Measurements from ENCODE around the gene SLC22A12. TPM values are rescaled to one million over a fixed set of nuclear protein-coding genes. Genes with fewer than 3 reads are reported as not detected.

SLC22A12 gene
- polyA plus RNA-seq, 2 of the 4 experiments (the other 2 are of a cell fraction): not detected

GRCh38 chr11:64629103-64629502, 38.1 kb downstream of the SLC22A12 start:
- no peak for DNase-seq (ENCODE audit: low read depth in 1 of 2, low spot score in 1 of 2)
- no peak for FAIRE-seq
- H3K4me2 ChIP-seq: no peak overlapping the region
- H3K9me3 ChIP-seq: no peaks in the 10 kb centered on the region
- 70% methylated on average over 6 of the region's 6 CpGs for WGBS (ENCODE audit: missing lambda C conversion rate)
- ChIA-PET CTCF (interaction anchor here (0.6 to 9.8 kb wide), 2 partner anchors 21 to 60 kb away, joined by 4 to 80 read pairs; no protein-coding TSS in a partner anchor), POLR2A (no interaction called here)
- TF ChIP-seq EHF (CRISPR knock-in tag; IDR thresholded peaks at IDR 0.05) (no peak), HDAC2 (IDR thresholded peaks at IDR 0.05) (no peak), NFE2L2 (conservative IDR thresholded peaks at IDR 0.05; ENCODE audit: low read length) (no peak), TP53 (CRISPR knock-in tag; IDR thresholded peaks at IDR 0.05) (no peak), MAZ (IDR thresholded peaks at IDR 0.05; ENCODE audit: borderline replicate concordance, low read depth, low read length) (no peak), GATA3 (IDR thresholded peaks at IDR 0.05; ENCODE audit: borderline replicate concordance) (no peak), ATOH8 (CRISPR knock-in tag; IDR thresholded peaks at IDR 0.05; ENCODE audit: low read depth) (no peak), HMGXB4 (CRISPR knock-in tag; IDR thresholded peaks at IDR 0.05; ENCODE audit: borderline replicate concordance) (no peak), ZC3H11A (IDR thresholded peaks at IDR 0.05) (no peak), ELK1 (IDR thresholded peaks at IDR 0.05; ENCODE audit: low read depth, low read length) (no peak), POLR2A (IDR thresholded peaks at IDR 0.05; ENCODE audit: low read length) (no peak), FOXS1 (CRISPR knock-in tag; IDR thresholded peaks at IDR 0.05) (no peak)
- no peak overlapping the region for H3K27ac ChIP-seq
- ATAC-seq: no peak
- no peak overlapping the region for H3K4me3 ChIP-seq
- no peaks in the 10 kb centered on the region for H3K4me1 ChIP-seq

- Histone ChIP-seq H3K4me1 (no peaks in the 10 kb centered on the region), H3K27ac (no peak overlapping the region), H3K4me2 (no peak overlapping the region), H3K4me3 (no peak overlapping the region), H3K9me3 (no peaks in the 10 kb centered on the region)
- peak in 1 of 2 experiments; percentile 67; a peak in 3 of 6 replicates for ATAC-seq
- TF ChIP-seq USF2 (IDR thresholded peaks at IDR 0.05): no peak
- no peak for TF ChIP-seq FOSL2 (IDR thresholded peaks at IDR 0.05)
- TF ChIP-seq FOSL2 (CRISPR knock-in tag; IDR thresholded peaks at IDR 0.05): no peak
- no peak for TF ChIP-seq ELK1 (IDR thresholded peaks at IDR 0.05; ENCODE audit: low read depth, low read length)
- TF ChIP-seq REST (IDR thresholded peaks at IDR 0.05): no peak
- TF ChIP-seq PHF8 (IDR thresholded peaks at IDR 0.05; ENCODE audit: borderline replicate concordance, low read depth): no peak
- TF ChIP-seq ZNF302 (CRISPR knock-in tag; IDR thresholded peaks at IDR 0.05): no peak
- no peak for TF ChIP-seq CEBPB (IDR thresholded peaks at IDR 0.05)
- TF ChIP-seq HDAC2 (IDR thresholded peaks at IDR 0.05): no peak
- no peak for TF ChIP-seq TFCP2L1 (CRISPR knock-in tag; IDR thresholded peaks at IDR 0.05)
- no peak for TF ChIP-seq MAZ (IDR thresholded peaks at IDR 0.05; ENCODE audit: borderline replicate concordance, low read depth, low read length)
- TF ChIP-seq RCOR1 (IDR thresholded peaks at IDR 0.05; ENCODE audit: low read depth, low read length): no peak
- no peak for TF ChIP-seq NFE2L2 (conservative IDR thresholded peaks at IDR 0.05; ENCODE audit: low read length)
- TF ChIP-seq CHD2 (IDR thresholded peaks at IDR 0.05; ENCODE audit: low read length, partially characterized antibody): no peak
- no peak for TF ChIP-seq JUN (IDR thresholded peaks at IDR 0.05)
- TF ChIP-seq E2F6 (IDR thresholded peaks at IDR 0.05; ENCODE audit: borderline replicate concordance, low read depth): no peak
- no peak for TF ChIP-seq ZC3H11A (IDR thresholded peaks at IDR 0.05)
- TF ChIP-seq FOSB (CRISPR knock-in tag; IDR thresholded peaks at IDR 0.05): no peak
- FAIRE-seq: no peak
- CTCF ChIA-PET: interaction anchor here (0.9 to 9.8 kb wide), 7 partner anchors 16 to 92 kb away, joined by 3 to 80 read pairs (median 3); partner anchors contain the start of gene SLC22A12
- WGBS (ENCODE audit: missing lambda C conversion rate): 77% methylated on average over 36 of the region's 56 CpGs
- POLR2A ChIA-PET: no interaction called here
- peak in 1 of 2 experiments; percentile 56 for DNase-seq (ENCODE audit: low read depth in 1 of 2, low spot score in 1 of 2)
These were observed 39.0 kb downstream of the SLC22A12 start for GRCh38 chr11:64629796-64630562.
